ENCODE results near the gene STK39.

DNA sequence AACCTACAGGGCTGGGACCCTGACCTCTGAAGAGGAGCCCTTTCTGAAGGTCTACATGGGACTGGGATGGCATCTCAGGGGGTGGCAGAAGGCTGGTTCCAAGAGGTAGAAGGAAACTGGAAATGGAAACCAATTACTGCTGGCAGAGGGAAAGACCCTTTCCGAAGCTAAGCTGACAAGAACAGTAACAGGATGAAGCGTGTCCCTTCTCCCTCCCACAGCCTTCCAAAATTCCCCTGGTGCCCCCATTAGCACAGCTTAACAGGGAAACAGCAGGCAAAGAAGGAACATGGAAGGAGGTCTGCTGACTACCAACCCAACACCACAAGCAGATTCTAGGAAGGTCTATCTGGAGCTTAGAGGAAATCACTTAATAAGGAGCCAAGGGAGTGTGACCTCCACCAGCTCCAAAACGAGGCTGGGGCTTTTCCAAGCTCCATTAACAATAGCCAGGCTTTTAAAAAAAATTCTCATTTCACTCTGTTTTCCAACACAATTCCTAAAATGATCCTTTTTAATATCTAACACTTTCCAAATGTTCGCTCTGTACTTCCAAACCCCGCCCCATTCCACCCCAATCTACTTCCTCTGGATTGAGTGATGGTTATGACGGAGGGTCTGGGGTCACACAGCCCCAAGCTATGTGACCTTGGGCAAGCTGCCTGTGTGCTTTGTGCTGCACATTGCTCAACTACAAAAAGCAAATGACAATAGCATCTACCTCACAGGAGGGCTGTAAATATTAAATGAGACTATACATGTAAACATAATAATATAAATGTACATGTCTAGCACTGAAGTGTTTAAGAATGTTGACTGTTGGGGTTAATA, 55.2 kb downstream of the STK39 start:
- TF ChIP-seq EZH2 (IDR thresholded peaks at IDR 0.05; ENCODE audit: insufficient read depth, poor library complexity, severe bottlenecking) (no peak), EZH2phosphoT487 (IDR thresholded peaks at IDR 0.05; ENCODE audit: insufficient read depth, low read depth) (no peak)

All from GM23248 (cell line).